Activated T-helper 2 cell treated with anti-CD3 and anti-CD28 coated beads, Interferon-gamma antibody, Interleukin-2, Interleukin-4, amounts not matched to agents 10 μg/mL and 5 μg/mL and 100 μg/mL, durations not matched to agents 14 hours and 24 hours and 36 hours (primary cell): ENCODE data around the gene CCDC102A. TPM values are rescaled to one million over a fixed set of nuclear protein-coding genes. Genes with fewer than 3 reads are reported as not detected.

Experiments used
- DNase-seq: peaks from one replicate; pipeline ENCODE4 v3.0.0; 2021; ENCODE audit warnings: low spot score
- H3K27ac Mint-ChIP-seq: one replicate; pipeline ENCODE4 v1.8.0; 2021; ENCODE audit warnings: mixed read lengths
- H3K27me3 Mint-ChIP-seq: one replicate; pipeline ENCODE4 v1.8.0; 2021; ENCODE audit warnings: low read depth, mixed read lengths
- H3K36me3 Mint-ChIP-seq: one replicate; pipeline ENCODE4 v1.8.0; 2021; ENCODE audit warnings: low read depth, mixed read lengths
- H3K4me1 Mint-ChIP-seq: one replicate; pipeline ENCODE4 v1.8.0; 2021; ENCODE audit warnings: low read depth, mixed read lengths
- H3K4me3 Mint-ChIP-seq: one replicate; pipeline ENCODE4 v1.8.0; 2021; ENCODE audit warnings: low read depth, mild to moderate bottlenecking, moderate library complexity, mixed read lengths
- H3K9me3 Mint-ChIP-seq: one replicate; pipeline ENCODE4 v1.8.0; 2021; ENCODE audit warnings: mixed read lengths
- intact Hi-C: fragments of 100-400 bp; cut with micrococcal nuclease; formaldehyde crosslinking; loops from one replicate; pipeline ENCODE4 v1.15.1; 2023
- total RNA-seq: library from RNA; stranded (reverse); gene quantifications from 2 replicates; pipeline ENCODE4 v1.2.3, GENCODE V29; 2022

Gene CCDC102A
- total RNA-seq, 1 donor from 2014 or later = 6.8 TPM

DNA sequence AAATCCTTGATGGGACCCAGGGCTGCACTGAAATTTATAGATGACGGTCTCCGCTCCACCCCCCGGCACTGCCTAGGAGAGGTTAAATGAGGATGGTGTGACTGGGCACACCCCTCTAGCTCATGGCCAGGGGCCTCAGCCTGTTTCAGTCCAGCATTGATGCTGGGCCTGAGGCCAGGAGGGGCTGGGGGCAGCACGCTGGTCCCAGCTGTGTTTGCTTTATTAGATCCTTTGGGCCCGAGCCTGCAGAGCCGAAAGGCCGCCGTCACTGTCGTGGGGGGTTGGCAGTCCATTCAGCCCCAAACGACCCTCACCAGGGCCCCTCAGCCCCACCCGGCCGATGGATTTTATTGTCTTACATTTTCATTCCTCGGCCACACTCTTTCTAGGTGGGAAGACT lies 39.2 kb downstream of the CCDC102A start:
- intact Hi-C loops = no loop called here
- Mint-ChIP-seq H3K36me3 (no peaks in the 10 kb centered on the region), H3K9me3 (no peaks in the 10 kb centered on the region), H3K27ac (no peak overlapping the region), H3K4me1 (peaks cover 11% of the 10 kb centered on the region), H3K4me3 (no peak overlapping the region), H3K27me3 (peaks cover 5% of the 10 kb centered on the region)
- no peak for DNase-seq

DNA sequence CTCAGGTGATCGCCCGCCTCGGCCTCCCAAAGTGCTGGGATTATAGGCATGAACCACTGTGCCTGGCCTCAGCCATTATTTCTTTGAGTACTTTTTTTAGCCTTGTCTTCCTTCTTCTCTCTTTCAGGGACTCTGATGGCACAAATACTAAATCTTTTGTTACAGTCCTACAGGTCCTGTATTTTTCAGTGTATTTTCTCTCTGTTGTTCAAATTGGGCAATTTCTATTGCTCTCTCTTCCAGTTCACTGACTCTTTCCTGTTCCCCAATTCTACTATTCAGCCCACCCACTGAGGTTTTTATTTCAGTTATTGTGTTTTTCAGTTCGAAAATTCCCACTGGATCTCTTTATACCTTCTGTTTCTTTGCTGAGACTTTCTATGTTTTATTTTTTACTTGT lies 42.6 kb downstream of the CCDC102A start:
- Mint-ChIP-seq H3K4me3 (no peak overlapping the region), H3K27me3 (peaks cover 12% of the 10 kb centered on the region), H3K4me1 (no peaks in the 10 kb centered on the region), H3K9me3 (no peaks in the 10 kb centered on the region), H3K36me3 (no peaks in the 10 kb centered on the region), H3K27ac (no peak overlapping the region)
- intact Hi-C loops = no loop called here
- no peak for DNase-seq

DNA sequence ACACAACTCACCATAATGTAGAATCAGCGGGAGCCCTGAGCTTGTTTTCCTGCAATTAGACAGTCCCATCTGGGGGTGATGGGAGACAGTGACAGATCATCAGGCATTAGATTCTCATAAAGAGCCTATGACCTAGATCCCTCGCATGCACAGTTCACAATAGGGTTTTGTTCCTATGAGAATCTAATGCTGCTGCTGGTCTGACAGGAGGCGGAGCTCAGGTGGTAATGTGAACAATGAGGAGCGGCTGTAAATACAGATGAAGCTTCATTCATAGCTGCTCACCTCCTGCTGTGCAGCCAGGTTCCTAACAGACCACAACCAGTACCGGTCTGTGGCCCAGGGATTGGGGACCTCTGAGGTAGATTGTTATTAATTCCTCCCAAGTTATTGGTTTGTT lies 47.1 kb downstream of the CCDC102A start:
- H3K4me3 Mint-ChIP-seq = no peak overlapping the region
- peaks cover 8% of the 10 kb centered on the region for H3K4me1 Mint-ChIP-seq
- no peak overlapping the region for H3K27ac Mint-ChIP-seq
- no peaks in the 10 kb centered on the region for H3K9me3 Mint-ChIP-seq
- intact Hi-C loops = no loop called here
- no peak for DNase-seq
- H3K27me3 Mint-ChIP-seq = peaks cover 16% of the 10 kb centered on the region
- H3K36me3 Mint-ChIP-seq = no peaks in the 10 kb centered on the region

DNA sequence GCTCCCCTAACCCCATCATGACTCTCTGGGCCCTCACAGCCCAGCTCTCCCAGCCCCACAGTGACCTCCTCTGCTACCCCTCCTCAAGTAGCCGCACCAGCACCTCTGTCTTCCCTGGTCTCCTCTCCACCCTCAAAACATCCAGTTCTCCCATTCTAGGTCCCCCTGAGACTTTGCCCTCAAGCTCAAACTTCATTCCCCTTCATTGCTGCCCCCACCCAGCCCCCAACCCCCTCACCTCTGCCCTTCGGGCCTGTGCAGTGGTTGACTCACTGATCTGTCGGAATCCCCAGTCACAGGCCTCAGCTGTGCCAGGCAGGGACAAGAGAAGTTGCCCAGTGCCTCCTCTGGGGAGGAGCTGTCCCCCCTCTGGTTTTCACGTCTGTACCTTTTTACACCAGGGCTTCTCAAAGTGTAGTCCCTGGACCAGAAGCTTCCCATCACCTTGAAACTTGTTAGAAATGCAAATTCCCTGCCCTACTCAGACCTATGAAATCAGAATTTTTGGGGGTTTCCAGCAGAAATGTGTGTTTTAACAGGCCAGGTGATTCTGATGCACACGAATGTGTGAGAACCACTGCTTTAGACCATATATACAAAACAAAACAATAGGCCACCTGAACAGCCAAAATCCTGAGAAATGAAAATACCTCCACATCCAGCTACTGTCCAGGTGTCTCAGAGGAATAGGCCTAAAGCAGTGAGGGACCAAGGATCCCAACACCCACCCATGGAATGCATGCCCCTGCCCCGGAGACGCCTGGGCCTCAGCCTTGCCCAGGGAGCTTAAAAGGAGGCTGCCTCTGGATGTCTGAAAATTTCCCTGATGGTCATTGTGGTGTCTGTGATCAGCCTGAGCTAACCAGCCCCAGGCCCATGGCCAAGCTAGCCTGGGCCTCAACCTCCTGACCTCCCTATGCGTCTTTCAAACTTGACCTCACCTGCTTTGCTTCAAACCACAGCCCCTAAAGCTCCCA lies 49.2 kb downstream of the CCDC102A start:
- H3K36me3 Mint-ChIP-seq = no peaks in the 10 kb centered on the region
- peaks cover 15% of the 10 kb centered on the region for H3K27me3 Mint-ChIP-seq
- intact Hi-C loops = loop anchor here (1.0 kb wide), 2 partner anchors 11 to 50 kb away; no protein-coding TSS in a partner anchor
- no peak for DNase-seq
- H3K27ac Mint-ChIP-seq = no peak overlapping the region
- peak overlapping the region; percentile 64 for H3K4me3 Mint-ChIP-seq
- H3K4me1 Mint-ChIP-seq = peaks cover 8% of the 10 kb centered on the region
- no peaks in the 10 kb centered on the region for H3K9me3 Mint-ChIP-seq

DNA sequence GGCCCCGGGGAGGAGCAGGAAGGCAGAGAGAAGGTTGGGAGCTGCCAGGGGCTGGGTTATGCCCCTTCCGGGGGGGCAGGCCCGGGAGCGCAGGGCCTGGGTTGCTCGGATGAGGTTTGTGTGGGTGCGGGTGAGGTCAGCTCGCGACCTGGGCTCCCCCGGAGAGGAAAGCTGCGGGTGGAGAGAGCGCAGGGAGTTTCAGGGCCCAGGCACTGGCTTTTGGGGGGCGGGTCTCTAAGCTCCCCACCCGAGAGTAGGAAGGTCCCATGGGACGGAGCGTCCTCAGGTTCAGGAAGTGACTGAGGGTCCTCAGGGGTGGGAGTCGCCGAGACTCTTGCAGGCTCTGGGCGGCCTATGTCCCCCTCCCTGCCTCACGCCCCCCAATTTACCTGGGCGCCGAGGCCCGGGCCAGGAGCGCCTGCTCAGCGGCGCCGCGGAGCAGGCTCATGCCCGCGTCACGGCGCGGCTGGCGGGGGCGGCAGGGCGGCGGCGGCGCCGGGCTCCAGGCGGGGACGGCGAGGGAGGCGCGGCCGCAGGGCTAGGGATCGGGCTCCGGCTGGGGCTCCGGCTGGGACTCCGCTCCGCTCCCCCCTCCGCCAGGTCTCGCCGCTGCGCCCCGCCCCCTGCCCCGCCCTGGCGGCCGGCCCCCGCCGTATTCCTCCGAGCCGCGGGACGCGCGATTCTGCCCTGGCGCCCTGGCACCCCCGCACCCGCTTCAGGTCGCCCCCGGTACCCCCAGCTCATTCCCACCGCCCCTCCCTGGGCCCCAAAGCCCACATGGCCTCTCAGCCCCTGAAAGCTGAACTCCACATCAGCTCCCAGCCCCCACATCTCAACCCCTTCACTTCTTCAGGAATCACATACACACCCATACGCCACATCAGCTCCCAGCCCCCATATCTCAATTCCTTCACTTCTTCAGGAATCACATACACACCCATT lies 50.2 kb downstream of the CCDC102A start, which contains the start of gene DOK4:
Gene DOK4, minus strand, starts transcription at position 578 of the 942 bp plus-strand sequence. CDS start 6,986 bp downstream, outside the sequence.
- peak; percentile 66 for DNase-seq
- Mint-ChIP-seq H3K27me3 (peaks cover 10% of the 10 kb centered on the region), H3K9me3 (no peaks in the 10 kb centered on the region), H3K4me1 (peaks cover 8% of the 10 kb centered on the region), H3K27ac (no peak within 1 kb of the TSS), H3K4me3 (peak within 1 kb of the TSS; percentile 77), H3K36me3 (no peaks in the 10 kb centered on the region)
- intact Hi-C loops = loop anchor here (1.0 kb wide), 2 partner anchors 10 to 51 kb away; no protein-coding TSS in a partner anchor

DNA sequence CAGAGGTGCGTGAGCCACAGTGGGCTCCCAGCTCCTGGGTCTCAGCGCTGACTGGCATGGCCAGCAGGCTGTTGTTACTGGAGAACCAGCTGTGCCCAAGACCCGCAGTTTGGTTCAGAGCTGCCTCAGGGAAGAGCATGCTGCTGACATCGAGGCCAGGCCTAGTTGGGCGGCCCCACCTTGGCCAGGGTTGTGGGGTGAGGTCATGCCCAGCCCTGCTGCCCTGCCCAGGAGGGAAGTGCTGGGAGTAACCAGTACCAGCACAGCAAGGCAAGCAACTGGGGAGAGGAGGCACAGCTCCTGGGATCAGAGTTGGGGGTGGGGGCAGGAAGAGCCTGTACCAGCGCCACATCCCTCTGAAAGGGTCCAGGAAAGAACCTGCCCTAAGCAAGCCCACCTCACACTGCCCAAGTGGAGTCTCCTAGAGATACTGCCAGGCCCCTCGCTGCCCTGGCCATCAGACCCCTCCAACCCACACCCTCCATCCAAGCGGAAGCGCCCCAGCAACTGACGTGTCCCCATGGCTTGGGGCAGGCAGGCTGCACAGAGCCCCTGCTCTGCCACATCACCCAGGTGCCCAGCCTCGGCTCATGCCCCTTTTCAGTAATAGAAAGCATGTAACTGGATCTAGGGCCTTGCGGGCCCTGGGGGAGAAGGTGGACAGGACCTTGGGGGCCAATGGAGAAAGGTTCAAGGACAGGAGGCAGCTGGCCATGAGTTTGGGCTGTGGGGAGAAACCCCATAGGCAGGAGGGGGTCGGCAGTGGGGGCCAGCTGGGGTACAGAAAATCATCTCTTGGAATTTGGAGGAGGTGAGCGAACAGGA lies 51.1 kb downstream of the CCDC102A start:
- Mint-ChIP-seq H3K4me1 (peaks cover 8% of the 10 kb centered on the region), H3K9me3 (no peaks in the 10 kb centered on the region), H3K27ac (no peak overlapping the region), H3K36me3 (no peaks in the 10 kb centered on the region), H3K4me3 (peak overlapping the region; percentile 77), H3K27me3 (peaks cover 8% of the 10 kb centered on the region)
- no peak for DNase-seq
- intact Hi-C loops = no loop called here

DNA sequence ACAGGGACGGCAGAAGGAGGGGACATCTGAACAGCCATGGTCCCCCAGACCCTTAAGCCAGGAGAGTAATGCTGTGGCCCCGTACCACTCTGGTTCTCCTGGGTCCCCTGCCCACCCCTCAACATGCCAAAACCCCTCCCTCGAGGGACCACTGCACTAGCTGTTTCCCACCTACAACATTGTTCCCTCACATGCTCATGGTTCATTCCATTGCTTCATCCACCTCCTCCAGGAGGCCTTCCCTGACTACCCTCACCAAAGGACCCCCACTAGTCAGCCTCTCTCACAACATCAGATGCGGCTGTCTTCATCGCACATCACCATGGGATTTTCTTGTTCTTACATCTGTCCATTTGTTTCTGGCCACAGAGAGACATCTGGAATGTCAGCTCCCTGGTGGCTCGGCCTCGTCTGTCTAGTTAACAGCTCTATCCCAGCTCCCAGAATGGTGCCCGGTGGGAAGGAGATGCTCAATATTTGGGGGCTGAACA lies 51.8 kb downstream of the CCDC102A start:
- Mint-ChIP-seq H3K4me3 (no peak overlapping the region), H3K27ac (no peak overlapping the region), H3K4me1 (peaks cover 8% of the 10 kb centered on the region), H3K27me3 (peaks cover 7% of the 10 kb centered on the region), H3K36me3 (no peaks in the 10 kb centered on the region), H3K9me3 (no peaks in the 10 kb centered on the region)
- intact Hi-C loops = no loop called here
- DNase-seq = no peak

DNA sequence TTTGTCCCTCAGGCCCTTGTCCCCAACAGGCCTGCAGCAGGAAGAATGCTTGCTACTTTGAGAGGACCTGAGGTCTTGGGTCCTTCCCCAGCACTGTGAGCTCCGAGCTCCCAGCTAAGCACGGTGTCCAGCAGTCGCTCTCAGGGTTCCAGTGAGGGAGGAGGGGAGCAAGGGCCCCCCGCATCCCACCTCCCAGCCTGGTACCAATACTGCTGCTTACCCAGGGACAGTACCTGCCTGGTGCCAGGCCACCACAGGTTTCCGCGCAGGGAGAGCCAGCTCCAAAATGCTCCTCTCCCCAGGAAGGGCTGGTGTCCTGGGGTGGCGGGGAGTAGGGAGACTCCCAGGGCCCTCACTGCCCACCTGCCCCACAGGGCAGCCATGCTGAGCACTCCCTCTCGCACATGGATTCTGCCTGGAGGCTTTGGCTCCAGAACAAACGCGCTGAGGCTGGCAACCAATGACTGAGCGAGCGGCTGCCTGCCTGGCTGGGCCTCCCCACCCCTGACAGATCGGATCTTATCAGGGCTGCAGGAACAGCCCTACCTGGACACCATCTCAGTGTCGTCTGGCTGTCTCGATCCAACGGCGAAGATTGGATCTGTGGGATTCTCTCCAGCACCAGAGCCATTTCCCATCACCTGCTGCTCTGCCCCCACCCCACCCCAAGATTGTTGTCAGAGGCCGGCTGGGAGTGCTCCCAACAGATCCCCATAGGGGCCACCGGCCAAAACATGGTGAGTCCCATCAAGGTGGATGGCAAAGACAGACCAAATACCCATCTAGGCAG lies 52.5 kb downstream of the CCDC102A start:
- Mint-ChIP-seq H3K36me3 (no peaks in the 10 kb centered on the region), H3K27me3 (peaks cover 10% of the 10 kb centered on the region), H3K4me1 (peaks cover 8% of the 10 kb centered on the region), H3K4me3 (no peak overlapping the region), H3K27ac (no peak overlapping the region), H3K9me3 (no peaks in the 10 kb centered on the region)
- no peak for DNase-seq
- intact Hi-C loops = no loop called here

DNA sequence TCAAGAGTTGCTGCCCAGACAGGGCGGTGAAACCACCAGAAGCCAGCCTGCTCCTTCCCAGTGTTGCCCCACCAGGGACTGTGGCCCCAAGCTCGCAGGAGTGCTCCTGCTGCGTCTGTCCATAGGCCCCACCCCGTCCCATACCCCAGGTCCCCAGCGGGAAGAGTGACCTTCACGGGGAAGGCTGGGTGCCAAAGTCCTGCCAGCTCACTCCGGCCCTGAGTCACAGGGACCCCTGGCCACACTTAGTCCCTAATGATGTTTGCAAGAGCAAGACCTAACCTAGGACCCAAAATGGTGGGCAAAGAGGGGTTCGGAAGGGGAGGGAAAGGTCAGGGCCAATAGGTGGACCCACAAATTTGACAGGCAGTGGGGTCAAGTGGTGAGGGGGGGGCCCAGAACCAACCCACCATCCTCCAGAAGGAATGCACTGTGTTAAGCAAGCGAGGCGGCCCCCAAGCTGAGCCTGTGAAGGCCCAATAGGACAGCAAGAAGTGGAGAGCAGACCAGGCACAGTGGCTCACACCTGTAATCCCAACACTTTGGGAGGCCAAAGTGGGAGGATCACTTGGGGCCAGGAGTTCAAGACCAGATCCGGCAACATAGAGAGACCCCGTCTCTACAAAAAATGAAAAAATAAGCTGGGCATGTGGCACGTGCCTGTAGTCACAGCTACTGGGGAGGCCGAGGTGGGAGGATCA lies 53.4 kb downstream of the CCDC102A start:
- peaks cover 10% of the 10 kb centered on the region for H3K27me3 Mint-ChIP-seq
- no peaks in the 10 kb centered on the region for H3K9me3 Mint-ChIP-seq
- no peaks in the 10 kb centered on the region for H3K36me3 Mint-ChIP-seq
- no peak overlapping the region for H3K27ac Mint-ChIP-seq
- H3K4me1 Mint-ChIP-seq = peaks cover 8% of the 10 kb centered on the region
- intact Hi-C loops = no loop called here
- no peak overlapping the region for H3K4me3 Mint-ChIP-seq
- DNase-seq = no peak

DNA sequence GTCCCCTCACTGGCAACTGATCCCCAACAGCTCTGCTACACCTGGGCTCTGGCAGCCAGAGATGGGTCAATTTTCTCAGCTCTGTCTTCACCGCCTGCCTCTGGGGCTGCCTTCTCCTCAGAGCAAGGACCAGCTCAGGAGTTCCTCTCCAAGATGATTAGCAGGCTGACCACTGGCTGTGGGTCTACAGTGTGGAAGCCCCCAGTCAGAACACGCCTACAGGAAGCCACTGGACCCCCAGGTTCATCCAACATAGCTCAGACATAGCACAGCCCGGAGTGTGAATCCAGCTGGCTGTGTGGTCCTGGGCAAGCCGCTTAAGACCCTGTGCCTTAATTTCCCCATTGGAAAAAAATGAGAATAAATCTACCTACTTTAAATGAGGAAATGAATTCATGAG lies 55.0 kb downstream of the CCDC102A start:
- Mint-ChIP-seq H3K4me3 (no peak overlapping the region), H3K9me3 (no peaks in the 10 kb centered on the region), H3K36me3 (no peaks in the 10 kb centered on the region), H3K27me3 (peaks cover 10% of the 10 kb centered on the region), H3K4me1 (peaks cover 6% of the 10 kb centered on the region), H3K27ac (no peak overlapping the region)
- no peak for DNase-seq
- intact Hi-C loops = no loop called here

DNA sequence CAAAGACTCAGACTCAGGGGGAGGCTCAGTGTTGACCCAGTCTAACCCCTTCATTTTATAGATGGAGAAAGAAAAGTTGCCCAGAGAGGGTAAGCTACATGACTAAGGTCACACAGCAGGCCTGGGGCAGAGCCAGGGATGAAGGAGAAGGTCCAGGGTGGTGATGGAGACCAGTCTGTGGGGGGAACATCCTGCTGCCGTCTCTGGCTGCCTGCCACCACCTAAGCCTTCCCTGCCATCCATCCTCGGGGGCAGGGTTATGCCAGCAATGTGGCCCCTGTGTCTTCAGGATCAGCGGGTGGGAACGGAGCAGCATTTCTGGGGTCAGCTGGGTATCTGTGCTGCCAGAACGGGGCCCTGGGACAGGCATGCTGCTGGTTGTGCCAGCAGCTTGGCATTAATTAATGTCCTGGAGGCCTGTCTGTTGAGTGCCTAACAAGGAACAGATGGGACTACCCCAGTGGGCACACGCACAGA lies 55.6 kb downstream of the CCDC102A start:
- Mint-ChIP-seq H3K36me3 (no peaks in the 10 kb centered on the region), H3K4me1 (peaks cover 11% of the 10 kb centered on the region), H3K27ac (no peak overlapping the region), H3K27me3 (peaks cover 10% of the 10 kb centered on the region), H3K9me3 (no peaks in the 10 kb centered on the region), H3K4me3 (no peak overlapping the region)
- intact Hi-C loops = no loop called here
- no peak for DNase-seq
